Measurements from ENCODE around the gene GRHL1.
A peak's percentile ranks its signal among the peaks of the same experiment; 100 is the strongest.
"Not testable (repeated sequence)": the region's sequence is repeated elsewhere in the genome, so short reads cannot be mapped to it uniquely, and the experiment has no call there.

GRHL1 gene

GRCh38 chr2:9951522-9952285 is at the start of gene GRHL1:
Gene GRHL1, plus strand, starts transcription at chr2:9951693. Its CDS starts 141 bp downstream, at chr2:9951834.
- DNase-seq = peak; percentile 86

- DNase-seq = no peak
Measured at GRCh38 chr2:9905413-9905812, 46.1 kb upstream of the GRHL1 start.

- DNase-seq = no peak
Measured at GRCh38 chr2:9907402-9907801, 44.1 kb upstream of the GRHL1 start.

GRCh38 chr2:9908639-9909038 is 42.9 kb upstream of the GRHL1 start:
- no peak for DNase-seq

GRCh38 chr2:9909106-9909505 is 42.4 kb upstream of the GRHL1 start:
- DNase-seq = no peak

GRCh38 chr2:9910699-9911098 is 40.8 kb upstream of the GRHL1 start:
- no peak for DNase-seq

- no peak for DNase-seq
Measured at GRCh38 chr2:9912468-9912867, 39.0 kb upstream of the GRHL1 start.

GRCh38 chr2:9914384-9915065 is 37.0 kb upstream of the GRHL1 start:
- no peak for DNase-seq

GRCh38 chr2:9918275-9918674 is 33.2 kb upstream of the GRHL1 start:
- no peak for DNase-seq

- no peak for DNase-seq
Measured at GRCh38 chr2:9919512-9919911, 32.0 kb upstream of the GRHL1 start.

- DNase-seq = not testable (repeated sequence)
Measured at GRCh38 chr2:9927020-9927419, 24.5 kb upstream of the GRHL1 start.

- no peak for DNase-seq
Measured at GRCh38 chr2:9937258-9937657, 14.2 kb upstream of the GRHL1 start.

- DNase-seq = no peak
Measured at GRCh38 chr2:9937968-9938367, 13.5 kb upstream of the GRHL1 start.

- no peak for DNase-seq
Measured at GRCh38 chr2:9939587-9940485, 11.7 kb upstream of the GRHL1 start.

GRCh38 chr2:9941196-9941995 is 10.1 kb upstream of the GRHL1 start:
- DNase-seq = no peak

GRCh38 chr2:9941996-9942390 is 9.5 kb upstream of the GRHL1 start:
- DNase-seq = no peak

- DNase-seq = no peak
Measured at GRCh38 chr2:9944330-9944758, 7.1 kb upstream of the GRHL1 start.

- DNase-seq = no peak
Measured at GRCh38 chr2:9945596-9945995, 5.9 kb upstream of the GRHL1 start.

- no peak for DNase-seq
Measured at GRCh38 chr2:9946076-9946475, 5.4 kb upstream of the GRHL1 start.

- no peak for DNase-seq
Measured at GRCh38 chr2:9946818-9947217, 4.7 kb upstream of the GRHL1 start.

GRCh38 chr2:9948721-9949120 is 2.8 kb upstream of the GRHL1 start:
- DNase-seq = no peak

- DNase-seq = no peak
Measured at GRCh38 chr2:9949239-9949991, 2.1 kb upstream of the GRHL1 start.
